OCI-LY7 (cell line): ENCODE results near the gene ELMO2. TPM values are rescaled to one million over a fixed set of nuclear protein-coding genes. Genes with fewer than 3 reads are reported as not detected.

Experiments
- BruUV-seq: library from RNA; stranded (reverse); fragments of 400-500 nt; replicated peaks from 2 replicates; lab custom pipeline; 2021; lab: Mats Ljungman, UMichigan
- CTCF ChIA-PET: fragments of 300-600 bp; sonication (Branson Sonifier 250); formaldehyde crosslinking; loops from one replicate; lab custom pipeline; 2022; ENCODE audit warnings: antibody characterized with exemption; ENCODE audit not compliant: unreplicated experiment; lab: Charles Lee
- POLR2A ChIA-PET: fragments of 300-600 bp; sonication (Branson Sonifier 250); formaldehyde crosslinking; loops from one replicate; lab custom pipeline; 2022; ENCODE audit warnings: antibody characterized with exemption; lab: Charles Lee
- DNase-seq: peaks from one replicate; pipeline ENCODE4 v3.0.0-alpha.2; 2015; ENCODE audit warnings: low spot score
- H2AFZ ChIP-seq: fragments of 200-600 bp; sonication (generic), shearing (Covaris generic); 2 replicates; pipeline ENCODE4 v1.6.1; 2014; ENCODE audit warnings: mild to moderate bottlenecking, antibody characterized with exemption, low read length, moderate library complexity
- H3K27ac ChIP-seq: fragments of 200-600 bp; sonication (generic); 2 replicates; pipeline ENCODE4 v1.5.1; 2014; ENCODE audit warnings: mixed run types, low read depth, mild to moderate bottlenecking, moderate library complexity, low read length, inconsistent platforms; ENCODE audit not compliant: poor library complexity, severe bottlenecking
- H3K36me3 ChIP-seq: fragments of 200-600 bp; sonication (generic); 2 replicates; pipeline ENCODE4 v1.6.1; 2014; ENCODE audit warnings: mild to moderate bottlenecking, antibody characterized with exemption, low read length, moderate library complexity, mixed read lengths; ENCODE audit not compliant: insufficient read depth
- H3K4me1 ChIP-seq: fragments of 200-600 bp; sonication (generic); 2 replicates; pipeline ENCODE4 v1.5.1; 2014; ENCODE audit warnings: mild to moderate bottlenecking, low read length; ENCODE audit not compliant: insufficient read depth, poor library complexity, severe bottlenecking
- H3K4me2 ChIP-seq: fragments of 200-600 bp; sonication (generic); 2 replicates; pipeline ENCODE4 v1.6.1; 2014; ENCODE audit warnings: mild to moderate bottlenecking, low read length
- H3K4me3 ChIP-seq: fragments of 200-600 bp; sonication (generic); 2 replicates; pipeline ENCODE4 v1.5.1; 2014; ENCODE audit warnings: mild to moderate bottlenecking, low read depth, low read length; ENCODE audit not compliant: poor library complexity, severe bottlenecking
- H3K79me2 ChIP-seq: fragments of 200-600 bp; sonication (generic); 2 replicates; pipeline ENCODE4 v1.6.1; 2016; ENCODE audit warnings: low read depth, mild to moderate bottlenecking, low read length, moderate library complexity, mixed read lengths; ENCODE audit not compliant: insufficient read depth
- H3K9me2 ChIP-seq: fragments of 200-600 bp; sonication (generic); 2 replicates; pipeline ENCODE4 v1.6.1; 2016; ENCODE audit warnings: mild to moderate bottlenecking, low read length, mixed read lengths; ENCODE audit not compliant: insufficient read depth
- H3K9me3 ChIP-seq: fragments of 200-600 bp; sonication (generic); 2 replicates; pipeline ENCODE4 v1.6.1; 2014; ENCODE audit warnings: mild to moderate bottlenecking, mixed run types, low read length, mixed read lengths
- H4K20me1 ChIP-seq: fragments of 200-600 bp; sonication (generic); 2 replicates; pipeline ENCODE4 v1.6.1; 2014; ENCODE audit warnings: mild to moderate bottlenecking, antibody characterized with exemption, low read length, moderate library complexity, mixed read lengths; ENCODE audit not compliant: insufficient read depth
- EZH2phosphoT487 ChIP-seq: fragments of 200-600 bp; sonication (generic); IDR thresholded peaks from 2 replicates; pipeline ENCODE4 v1.6.1; 2018; ENCODE audit warnings: low read depth, borderline replicate concordance, mild to moderate bottlenecking, mixed run types, antibody characterized with exemption, low read length, moderate library complexity, mixed read lengths
- intact Hi-C: fragments of 100-400 bp; cut with micrococcal nuclease; formaldehyde crosslinking; loops from one replicate; pipeline ENCODE4 v1.10.0; 2022; ENCODE audit not compliant: unreplicated experiment
- total RNA-seq, 2 experiments: library from RNA; depleted of rRNA in 1 of 2; stranded (reverse); fragments of >200 nt in 1 of 2; shearing (Covaris generic) in 1 of 2; gene quantifications; 2 replicates each; pipeline ENCODE4 v1.2.3, GENCODE V29; 2014 to 2022
- TF ChIP-seq, protein P1 (sequence below): fragments of 200-600 bp; sonication (generic); conservative IDR thresholded peaks from 2 replicates; pipeline ENCODE4 v1.5.1; 2014; ENCODE audit warnings: mild to moderate bottlenecking, antibody characterized with exemption, low read length, moderate library complexity, mixed read lengths

ELMO2 gene
- total RNA-seq, 2 experiments from 2014 or later: 16.0 to 36.4 TPM

DNA sequence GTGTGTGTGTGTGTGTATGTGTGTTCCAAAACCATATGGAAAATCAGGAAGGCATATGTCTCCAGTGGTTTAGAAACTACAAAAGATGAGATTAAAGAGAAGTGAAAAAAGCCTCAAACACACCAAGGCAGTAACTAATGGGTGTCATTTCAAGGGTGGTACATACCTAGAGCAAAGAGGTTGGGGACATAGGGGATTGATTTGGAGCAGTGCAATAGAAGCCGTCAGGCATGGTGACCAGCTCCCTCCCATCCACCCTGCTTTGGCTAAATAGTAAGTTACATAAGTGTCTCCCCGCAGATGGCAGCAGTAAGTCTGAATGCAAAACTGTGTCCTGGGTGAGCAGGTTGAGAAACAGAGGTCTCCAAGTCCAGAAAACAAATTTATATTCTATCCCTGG is 10.4 kb upstream of the ELMO2 start:
- no peaks in the 10 kb centered on the region for H3K79me2 ChIP-seq
- no peaks in the 10 kb centered on the region for H4K20me1 ChIP-seq
- H3K27ac ChIP-seq: no peak overlapping the region
- intact Hi-C loops: no loop called here
- no peak overlapping the region for H2AFZ ChIP-seq
- no peaks in the 10 kb centered on the region for H3K36me3 ChIP-seq
- no peak overlapping the region for H3K4me2 ChIP-seq
- POLR2A ChIA-PET: interaction anchor here (0.8 kb wide), 1 partner anchor 11 kb away, joined by 3 read pairs; no protein-coding TSS in a partner anchor
- no peak overlapping the region for H3K4me3 ChIP-seq
- CTCF ChIA-PET: no interaction called here
- DNase-seq: no peak
- no peaks in the 10 kb centered on the region for H3K9me2 ChIP-seq
- TF ChIP-seq, protein P1, sequence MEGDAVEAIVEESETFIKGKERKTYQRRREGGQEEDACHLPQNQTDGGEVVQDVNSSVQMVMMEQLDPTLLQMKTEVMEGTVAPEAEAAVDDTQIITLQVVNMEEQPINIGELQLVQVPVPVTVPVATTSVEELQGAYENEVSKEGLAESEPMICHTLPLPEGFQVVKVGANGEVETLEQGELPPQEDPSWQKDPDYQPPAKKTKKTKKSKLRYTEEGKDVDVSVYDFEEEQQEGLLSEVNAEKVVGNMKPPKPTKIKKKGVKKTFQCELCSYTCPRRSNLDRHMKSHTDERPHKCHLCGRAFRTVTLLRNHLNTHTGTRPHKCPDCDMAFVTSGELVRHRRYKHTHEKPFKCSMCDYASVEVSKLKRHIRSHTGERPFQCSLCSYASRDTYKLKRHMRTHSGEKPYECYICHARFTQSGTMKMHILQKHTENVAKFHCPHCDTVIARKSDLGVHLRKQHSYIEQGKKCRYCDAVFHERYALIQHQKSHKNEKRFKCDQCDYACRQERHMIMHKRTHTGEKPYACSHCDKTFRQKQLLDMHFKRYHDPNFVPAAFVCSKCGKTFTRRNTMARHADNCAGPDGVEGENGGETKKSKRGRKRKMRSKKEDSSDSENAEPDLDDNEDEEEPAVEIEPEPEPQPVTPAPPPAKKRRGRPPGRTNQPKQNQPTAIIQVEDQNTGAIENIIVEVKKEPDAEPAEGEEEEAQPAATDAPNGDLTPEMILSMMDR: no peak
- TF ChIP-seq EZH2phosphoT487: no peak
- no TSS peak for BruUV-seq
- H3K4me1 ChIP-seq: no peaks in the 10 kb centered on the region
- H3K9me3 ChIP-seq: no peaks in the 10 kb centered on the region

DNA sequence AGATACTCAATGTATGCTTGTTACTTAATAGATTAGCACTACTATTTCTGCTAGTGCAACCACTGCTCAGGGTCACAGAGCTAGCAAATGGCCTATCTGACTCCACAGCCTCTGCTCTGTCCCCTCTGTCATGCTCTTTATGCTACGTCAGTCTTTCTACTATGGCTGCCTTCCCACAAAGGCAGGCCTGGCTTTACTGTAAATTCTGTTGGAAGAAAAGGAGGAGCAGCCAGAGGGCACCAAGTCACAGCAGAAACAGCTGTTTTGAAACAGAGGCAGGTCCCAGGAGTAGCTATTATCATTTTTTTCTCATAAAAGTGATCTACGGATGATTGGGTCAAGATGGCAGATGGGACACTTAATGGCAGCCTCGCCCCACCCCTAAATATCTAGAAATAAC is 10.0 kb upstream of the ELMO2 start:
- no peaks in the 10 kb centered on the region for H3K9me3 ChIP-seq
- TF ChIP-seq, protein P1: no peak
- TF ChIP-seq EZH2phosphoT487: no peak
- H3K4me3 ChIP-seq: no peak overlapping the region
- H3K9me2 ChIP-seq: no peaks in the 10 kb centered on the region
- no peak overlapping the region for H2AFZ ChIP-seq
- no peak for DNase-seq
- H4K20me1 ChIP-seq: no peaks in the 10 kb centered on the region
- no peaks in the 10 kb centered on the region for H3K4me1 ChIP-seq
- H3K4me2 ChIP-seq: no peak overlapping the region
- intact Hi-C loops: no loop called here
- no peak overlapping the region for H3K27ac ChIP-seq
- H3K36me3 ChIP-seq: no peaks in the 10 kb centered on the region
- no peaks in the 10 kb centered on the region for H3K79me2 ChIP-seq
- BruUV-seq: no TSS peak
- POLR2A ChIA-PET: interaction anchor here (0.8 kb wide), 1 partner anchor 11 kb away, joined by 3 read pairs; no protein-coding TSS in a partner anchor
- CTCF ChIA-PET: no interaction called here

DNA sequence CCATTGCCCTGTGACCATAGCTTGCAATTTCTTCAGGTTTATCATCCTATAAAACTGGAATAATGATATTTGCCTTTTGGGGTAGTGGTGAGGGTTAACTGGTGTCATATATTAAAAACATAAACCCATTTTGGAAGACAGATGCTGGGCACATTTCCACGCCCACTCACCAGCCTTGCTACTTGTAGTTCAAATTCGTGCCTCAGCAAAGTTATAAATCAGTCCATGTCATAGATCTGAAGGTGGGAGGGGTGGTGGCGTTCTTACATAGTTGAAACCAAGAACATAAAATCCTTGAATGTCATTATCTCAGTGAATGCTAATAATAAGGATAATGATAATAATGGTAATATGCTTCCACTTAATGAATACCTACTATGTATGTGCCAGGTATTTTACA is 9.4 kb upstream of the ELMO2 start:
- no peaks in the 10 kb centered on the region for H3K36me3 ChIP-seq
- ChIA-PET POLR2A (no interaction called here), CTCF (no interaction called here)
- no peaks in the 10 kb centered on the region for H3K9me3 ChIP-seq
- no peak overlapping the region for H3K27ac ChIP-seq
- no peak overlapping the region for H3K4me3 ChIP-seq
- no peaks in the 10 kb centered on the region for H4K20me1 ChIP-seq
- H3K9me2 ChIP-seq: no peaks in the 10 kb centered on the region
- TF ChIP-seq, protein P1: no peak
- no peak for TF ChIP-seq EZH2phosphoT487
- no TSS peak for BruUV-seq
- no peak overlapping the region for H2AFZ ChIP-seq
- H3K4me2 ChIP-seq: no peak overlapping the region
- peaks cover 1% of the 10 kb centered on the region for H3K4me1 ChIP-seq
- intact Hi-C loops: no loop called here
- no peak for DNase-seq
- no peaks in the 10 kb centered on the region for H3K79me2 ChIP-seq
